OCI-LY7 (cell line): Measurements from ENCODE around the gene PCDH1. TPM values are rescaled to one million over a fixed set of nuclear protein-coding genes. Genes with fewer than 3 reads are reported as not detected.

ENCODE experiments used
- BruUV-seq: library from RNA; stranded (reverse); fragments of 400-500 nt; replicated peaks from 2 replicates; lab custom pipeline; 2021; lab: Mats Ljungman, UMichigan
- CTCF ChIA-PET: fragments of 300-600 bp; sonication (Branson Sonifier 250); formaldehyde crosslinking; loops from one replicate; lab custom pipeline; 2022; ENCODE audit warnings: antibody characterized with exemption; ENCODE audit not compliant: unreplicated experiment; lab: Charles Lee
- POLR2A ChIA-PET: fragments of 300-600 bp; sonication (Branson Sonifier 250); formaldehyde crosslinking; loops from one replicate; lab custom pipeline; 2022; ENCODE audit warnings: antibody characterized with exemption; lab: Charles Lee
- DNase-seq: peaks from one replicate; pipeline ENCODE4 v3.0.0-alpha.2; 2015; ENCODE audit warnings: low spot score
- H2AFZ ChIP-seq: fragments of 200-600 bp; sonication (generic), shearing (Covaris generic); 2 replicates; pipeline ENCODE4 v1.6.1; 2014; ENCODE audit warnings: mild to moderate bottlenecking, antibody characterized with exemption, low read length, moderate library complexity
- H3K27ac ChIP-seq: fragments of 200-600 bp; sonication (generic); 2 replicates; pipeline ENCODE4 v1.5.1; 2014; ENCODE audit warnings: mixed run types, low read depth, mild to moderate bottlenecking, moderate library complexity, low read length, inconsistent platforms; ENCODE audit not compliant: poor library complexity, severe bottlenecking
- H3K36me3 ChIP-seq: fragments of 200-600 bp; sonication (generic); 2 replicates; pipeline ENCODE4 v1.6.1; 2014; ENCODE audit warnings: mild to moderate bottlenecking, antibody characterized with exemption, low read length, moderate library complexity, mixed read lengths; ENCODE audit not compliant: insufficient read depth
- H3K4me1 ChIP-seq: fragments of 200-600 bp; sonication (generic); 2 replicates; pipeline ENCODE4 v1.5.1; 2014; ENCODE audit warnings: mild to moderate bottlenecking, low read length; ENCODE audit not compliant: insufficient read depth, poor library complexity, severe bottlenecking
- H3K4me2 ChIP-seq: fragments of 200-600 bp; sonication (generic); 2 replicates; pipeline ENCODE4 v1.6.1; 2014; ENCODE audit warnings: mild to moderate bottlenecking, low read length
- H3K4me3 ChIP-seq: fragments of 200-600 bp; sonication (generic); 2 replicates; pipeline ENCODE4 v1.5.1; 2014; ENCODE audit warnings: mild to moderate bottlenecking, low read depth, low read length; ENCODE audit not compliant: poor library complexity, severe bottlenecking
- H3K79me2 ChIP-seq: fragments of 200-600 bp; sonication (generic); 2 replicates; pipeline ENCODE4 v1.6.1; 2016; ENCODE audit warnings: low read depth, mild to moderate bottlenecking, low read length, moderate library complexity, mixed read lengths; ENCODE audit not compliant: insufficient read depth
- H3K9me2 ChIP-seq: fragments of 200-600 bp; sonication (generic); 2 replicates; pipeline ENCODE4 v1.6.1; 2016; ENCODE audit warnings: mild to moderate bottlenecking, low read length, mixed read lengths; ENCODE audit not compliant: insufficient read depth
- H3K9me3 ChIP-seq: fragments of 200-600 bp; sonication (generic); 2 replicates; pipeline ENCODE4 v1.6.1; 2014; ENCODE audit warnings: mild to moderate bottlenecking, mixed run types, low read length, mixed read lengths
- H4K20me1 ChIP-seq: fragments of 200-600 bp; sonication (generic); 2 replicates; pipeline ENCODE4 v1.6.1; 2014; ENCODE audit warnings: mild to moderate bottlenecking, antibody characterized with exemption, low read length, moderate library complexity, mixed read lengths; ENCODE audit not compliant: insufficient read depth
- EZH2phosphoT487 ChIP-seq: fragments of 200-600 bp; sonication (generic); IDR thresholded peaks from 2 replicates; pipeline ENCODE4 v1.6.1; 2018; ENCODE audit warnings: low read depth, borderline replicate concordance, mild to moderate bottlenecking, mixed run types, antibody characterized with exemption, low read length, moderate library complexity, mixed read lengths
- intact Hi-C: fragments of 100-400 bp; cut with micrococcal nuclease; formaldehyde crosslinking; loops from one replicate; pipeline ENCODE4 v1.10.0; 2022; ENCODE audit not compliant: unreplicated experiment
- total RNA-seq, 2 experiments: library from RNA; depleted of rRNA in 1 of 2; stranded (reverse); fragments of >200 nt in 1 of 2; shearing (Covaris generic) in 1 of 2; gene quantifications; 2 replicates each; pipeline ENCODE4 v1.2.3, GENCODE V29; 2014 to 2022
- TF ChIP-seq, protein P1 (sequence below): fragments of 200-600 bp; sonication (generic); conservative IDR thresholded peaks from 2 replicates; pipeline ENCODE4 v1.5.1; 2014; ENCODE audit warnings: mild to moderate bottlenecking, antibody characterized with exemption, low read length, moderate library complexity, mixed read lengths

PCDH1 gene
- total RNA-seq, 2 experiments from 2014 or later, result not detected

GRCh38 chr5:141863569-141864178, 14.5 kb downstream of the PCDH1 start:
- Histone ChIP-seq H3K9me2 (no peaks in the 10 kb centered on the region), H4K20me1 (no peaks in the 10 kb centered on the region), H3K9me3 (no peaks in the 10 kb centered on the region), H3K4me2 (no peak overlapping the region), H3K4me1 (peaks cover 6% of the 10 kb centered on the region), H3K36me3 (no peaks in the 10 kb centered on the region), H3K27ac (no peak overlapping the region), H3K4me3 (no peak overlapping the region), H2AFZ (no peak overlapping the region), H3K79me2 (no peaks in the 10 kb centered on the region)
- no TSS peak for BruUV-seq
- no peak for DNase-seq
- POLR2A ChIA-PET, result no interaction called here
- CTCF ChIA-PET, result no interaction called here
- TF ChIP-seq EZH2phosphoT487, result no peak
- TF ChIP-seq, protein P1, sequence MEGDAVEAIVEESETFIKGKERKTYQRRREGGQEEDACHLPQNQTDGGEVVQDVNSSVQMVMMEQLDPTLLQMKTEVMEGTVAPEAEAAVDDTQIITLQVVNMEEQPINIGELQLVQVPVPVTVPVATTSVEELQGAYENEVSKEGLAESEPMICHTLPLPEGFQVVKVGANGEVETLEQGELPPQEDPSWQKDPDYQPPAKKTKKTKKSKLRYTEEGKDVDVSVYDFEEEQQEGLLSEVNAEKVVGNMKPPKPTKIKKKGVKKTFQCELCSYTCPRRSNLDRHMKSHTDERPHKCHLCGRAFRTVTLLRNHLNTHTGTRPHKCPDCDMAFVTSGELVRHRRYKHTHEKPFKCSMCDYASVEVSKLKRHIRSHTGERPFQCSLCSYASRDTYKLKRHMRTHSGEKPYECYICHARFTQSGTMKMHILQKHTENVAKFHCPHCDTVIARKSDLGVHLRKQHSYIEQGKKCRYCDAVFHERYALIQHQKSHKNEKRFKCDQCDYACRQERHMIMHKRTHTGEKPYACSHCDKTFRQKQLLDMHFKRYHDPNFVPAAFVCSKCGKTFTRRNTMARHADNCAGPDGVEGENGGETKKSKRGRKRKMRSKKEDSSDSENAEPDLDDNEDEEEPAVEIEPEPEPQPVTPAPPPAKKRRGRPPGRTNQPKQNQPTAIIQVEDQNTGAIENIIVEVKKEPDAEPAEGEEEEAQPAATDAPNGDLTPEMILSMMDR, result no peak
- intact Hi-C loops, result no loop called here

- Histone ChIP-seq H3K4me1 (peaks cover 6% of the 10 kb centered on the region), H3K9me3 (no peaks in the 10 kb centered on the region), H3K27ac (no peak overlapping the region), H2AFZ (no peak overlapping the region), H3K9me2 (no peaks in the 10 kb centered on the region), H4K20me1 (no peaks in the 10 kb centered on the region), H3K4me2 (no peak overlapping the region), H3K4me3 (no peak overlapping the region), H3K36me3 (no peaks in the 10 kb centered on the region), H3K79me2 (no peaks in the 10 kb centered on the region)
- POLR2A ChIA-PET, result no interaction called here
- intact Hi-C loops, result no loop called here
- CTCF ChIA-PET, result interaction anchor here (0.5 kb wide), 1 partner anchor 13 kb away, joined by 15 read pairs; no protein-coding TSS in a partner anchor
- BruUV-seq, result no TSS peak
- TF ChIP-seq, protein P1, result no peak
- TF ChIP-seq EZH2phosphoT487, result no peak
- no peak for DNase-seq
These were observed 15.2 kb downstream of the PCDH1 start for GRCh38 chr5:141862936-141863543.

DNA sequence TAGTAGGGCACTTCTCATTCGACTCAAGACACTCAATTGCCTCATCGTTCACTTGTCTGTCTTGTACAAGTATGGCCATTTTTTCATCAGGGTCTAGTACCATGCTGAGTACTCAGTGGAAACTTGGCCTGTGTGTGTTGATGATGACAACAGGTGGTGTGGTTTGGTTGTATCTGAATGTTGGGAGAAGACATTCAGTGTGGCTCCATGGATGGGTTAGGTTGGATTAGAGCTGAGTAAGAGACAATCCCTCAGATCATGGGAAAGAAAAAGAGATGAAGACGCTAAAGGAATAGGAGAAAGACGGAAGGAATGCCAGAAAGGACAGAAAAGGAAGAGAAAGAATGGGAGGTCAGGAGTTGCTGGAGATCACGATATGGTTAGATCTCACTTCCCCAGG, 17.0 kb downstream of the PCDH1 start:
- ChIA-PET CTCF (no interaction called here), POLR2A (interaction anchor here (0.7 kb wide), 1 partner anchor 93 kb away, joined by 4 read pairs; no protein-coding TSS in a partner anchor)
- H3K27ac ChIP-seq, result no peak overlapping the region
- H3K79me2 ChIP-seq, result no peaks in the 10 kb centered on the region
- no peak overlapping the region for H2AFZ ChIP-seq
- no peaks in the 10 kb centered on the region for H3K9me2 ChIP-seq
- intact Hi-C loops, result no loop called here
- BruUV-seq, result no TSS peak
- H3K4me2 ChIP-seq, result no peak overlapping the region
- no peaks in the 10 kb centered on the region for H3K36me3 ChIP-seq
- TF ChIP-seq EZH2phosphoT487, result no peak
- TF ChIP-seq, protein P1, result no peak
- H3K4me1 ChIP-seq, result peaks cover 6% of the 10 kb centered on the region
- DNase-seq, result no peak
- H3K4me3 ChIP-seq, result no peak overlapping the region
- H3K9me3 ChIP-seq, result no peaks in the 10 kb centered on the region
- no peaks in the 10 kb centered on the region for H4K20me1 ChIP-seq
